NCI-H82 treated with DMSO at 0.1 percent for 48 hours (cell line): Measurements from ENCODE around the gene REPIN1.

Source experiments
- DNase-seq: peaks from one replicate; lab custom pipeline; 2025; ENCODE audit not compliant: unreplicated experiment; lab: John Stamatoyannopoulos, UW

Gene REPIN1

DNA sequence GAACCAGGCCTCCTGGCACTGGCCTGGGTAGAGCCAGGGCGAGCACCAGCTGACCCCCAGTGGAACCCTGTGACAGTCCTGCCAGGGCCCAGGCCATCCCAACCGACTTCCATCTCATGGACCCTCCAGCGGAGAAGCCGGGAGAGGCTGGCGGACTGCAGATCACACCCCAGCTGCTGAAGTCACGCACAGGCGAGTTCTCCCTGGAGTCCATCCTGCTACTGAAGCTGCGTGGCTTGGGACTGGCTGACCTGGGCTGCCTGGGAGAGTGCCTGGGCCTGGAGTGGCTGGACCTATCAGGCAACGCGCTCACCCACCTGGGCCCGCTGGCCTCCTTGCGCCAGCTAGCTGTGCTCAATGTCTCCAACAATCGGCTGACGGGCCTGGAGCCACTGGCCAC, 31.9 kb upstream of the REPIN1 start:
- no peak for DNase-seq

DNA sequence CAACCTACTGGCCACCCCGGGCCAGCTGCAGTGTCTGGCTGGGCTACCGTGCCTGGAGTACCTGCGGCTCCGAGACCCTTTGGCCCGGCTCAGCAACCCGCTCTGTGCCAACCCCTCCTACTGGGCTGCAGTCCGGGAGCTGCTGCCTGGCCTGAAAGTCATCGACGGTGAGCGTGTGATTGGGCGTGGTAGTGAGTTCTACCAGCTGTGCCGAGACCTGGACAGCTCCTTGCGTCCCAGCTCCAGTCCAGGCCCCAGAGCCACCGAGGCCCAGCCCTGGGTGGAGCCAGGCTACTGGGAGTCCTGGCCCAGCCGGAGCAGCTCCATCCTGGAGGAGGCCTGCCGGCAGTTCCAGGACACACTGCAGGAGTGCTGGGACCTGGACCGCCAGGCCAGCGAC, 31.4 kb upstream of the REPIN1 start:
- no peak for DNase-seq

DNA sequence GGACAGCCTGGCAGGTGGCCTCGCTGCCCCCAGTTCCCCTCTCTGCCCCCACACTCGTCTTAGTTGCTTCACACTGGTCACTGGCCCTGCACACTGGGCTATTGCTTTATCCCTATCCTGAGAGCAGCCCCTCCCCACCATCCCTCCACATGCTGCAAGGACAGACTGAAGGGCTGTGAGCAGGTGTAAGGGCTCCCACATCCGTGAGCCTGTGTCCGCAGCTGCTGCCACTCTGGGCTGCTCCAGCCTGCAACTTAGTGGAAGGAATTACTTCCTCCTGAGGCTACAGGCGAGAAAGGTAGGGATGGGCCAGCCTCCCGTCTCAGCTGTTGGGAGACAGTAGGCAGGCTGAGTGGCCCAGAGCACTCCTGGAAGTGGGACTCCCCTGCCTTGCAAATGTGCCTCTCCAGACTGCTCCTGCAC, 31.0 kb upstream of the REPIN1 start:
- DNase-seq, result no peak

DNA sequence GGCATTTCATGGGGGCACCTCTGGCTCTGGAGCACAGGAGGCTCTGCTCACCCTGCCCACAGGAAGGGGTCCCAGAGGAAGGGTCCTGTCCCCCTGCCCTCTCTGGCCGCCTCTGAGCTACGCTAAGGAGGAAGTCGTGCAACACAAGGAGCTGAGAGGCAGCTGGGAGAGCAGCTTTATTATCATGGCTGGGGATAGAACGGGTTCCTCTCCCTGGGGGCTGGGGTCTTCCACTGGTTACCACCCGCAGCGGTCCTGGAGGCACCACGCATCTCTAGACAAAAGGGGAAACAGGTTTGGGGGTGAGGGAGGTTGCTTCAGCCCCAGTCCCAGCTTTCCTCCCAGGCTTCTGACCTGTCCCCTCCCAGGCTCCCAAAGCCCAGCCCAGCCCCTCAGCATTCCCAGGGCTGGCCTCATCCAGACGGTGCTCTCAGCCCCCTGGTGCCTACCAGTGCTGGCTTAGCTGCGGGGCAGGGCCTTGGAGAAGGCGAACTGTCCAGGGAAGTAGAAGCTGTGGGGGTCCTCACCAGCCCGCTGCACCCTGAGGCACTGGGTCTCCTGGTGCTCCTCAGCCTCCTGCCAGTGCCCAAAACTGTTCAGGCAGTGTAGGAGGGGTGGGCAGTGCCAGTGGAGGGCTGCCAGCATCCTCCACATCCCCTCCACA, 30.3 kb upstream of the REPIN1 start:
- DNase-seq, result no peak

DNA sequence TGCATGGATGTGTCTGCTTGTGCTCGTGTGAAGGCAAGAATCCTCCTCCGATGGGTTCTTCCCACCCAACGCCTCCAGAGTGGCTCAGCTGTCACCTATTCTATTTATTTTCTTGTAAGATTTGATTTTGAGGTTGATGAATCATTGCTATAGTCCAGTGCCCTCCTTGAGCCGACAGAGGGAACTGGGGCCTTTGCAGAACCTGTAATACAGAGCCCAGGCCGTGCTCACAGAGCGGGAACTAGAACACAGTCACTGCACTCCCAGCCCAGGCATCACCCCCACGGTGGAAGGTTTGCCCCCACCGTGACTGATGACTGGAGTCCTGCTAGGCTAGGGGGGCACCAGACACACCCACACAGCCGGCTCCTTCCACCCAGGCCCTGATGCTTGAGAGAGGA, 29.2 kb upstream of the REPIN1 start:
- DNase-seq, result no peak

DNA sequence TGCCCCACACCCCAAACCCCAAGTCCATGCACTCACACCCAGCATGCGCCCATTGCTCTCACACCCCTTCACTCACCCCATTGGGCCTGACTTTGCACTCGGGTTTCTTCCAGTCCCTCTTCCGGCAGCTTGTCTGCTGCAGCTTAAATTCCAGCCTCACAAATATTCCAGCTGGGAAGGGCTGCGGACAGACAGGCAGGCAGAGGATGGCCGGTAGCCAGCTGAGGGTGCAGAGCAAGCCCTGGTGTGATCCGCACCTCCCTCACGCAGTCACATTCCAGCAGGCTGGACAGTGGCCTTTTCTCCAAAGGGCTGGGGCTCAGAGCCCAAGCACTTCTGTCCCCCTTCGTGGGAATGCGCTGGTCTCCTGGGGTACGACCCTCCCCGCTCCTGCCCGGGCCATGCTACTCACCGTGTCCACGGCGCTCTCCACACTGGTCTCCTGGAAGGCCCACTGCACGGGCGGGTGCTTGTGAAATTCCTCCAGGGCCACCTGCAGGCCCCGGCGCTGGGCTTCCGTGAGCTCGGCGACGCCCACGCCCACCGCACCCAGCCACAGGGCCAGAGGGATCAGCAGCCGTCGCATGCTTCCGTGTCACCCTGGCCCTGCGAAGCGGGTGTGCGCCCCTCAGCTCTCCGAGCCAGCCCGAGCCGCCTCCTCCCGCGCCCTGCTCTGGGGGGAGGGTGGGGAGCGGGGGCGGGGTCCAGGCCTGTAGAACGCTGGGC, 28.4 kb upstream of the REPIN1 start:
- no peak for DNase-seq

DNA sequence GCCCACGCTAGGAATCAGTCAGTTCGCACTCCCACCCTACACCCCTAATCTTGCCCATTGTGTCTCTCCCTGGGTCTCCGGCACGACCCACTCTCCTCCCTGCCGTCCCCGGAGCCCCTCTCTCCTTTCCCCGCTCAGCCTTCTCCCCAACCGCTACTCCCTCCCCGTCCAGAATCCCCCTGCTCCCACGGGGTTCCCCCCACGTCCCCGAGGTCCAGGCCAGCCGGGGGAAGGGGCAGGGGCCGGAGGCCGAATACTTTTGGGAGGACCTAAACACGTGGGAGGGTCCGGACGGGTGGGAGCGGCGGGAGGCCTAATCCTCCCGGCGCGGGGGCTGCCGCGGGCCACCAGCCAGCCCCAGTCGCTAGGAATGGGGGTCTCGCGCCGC, 27.8 kb upstream of the REPIN1 start:
- no peak for DNase-seq

DNA sequence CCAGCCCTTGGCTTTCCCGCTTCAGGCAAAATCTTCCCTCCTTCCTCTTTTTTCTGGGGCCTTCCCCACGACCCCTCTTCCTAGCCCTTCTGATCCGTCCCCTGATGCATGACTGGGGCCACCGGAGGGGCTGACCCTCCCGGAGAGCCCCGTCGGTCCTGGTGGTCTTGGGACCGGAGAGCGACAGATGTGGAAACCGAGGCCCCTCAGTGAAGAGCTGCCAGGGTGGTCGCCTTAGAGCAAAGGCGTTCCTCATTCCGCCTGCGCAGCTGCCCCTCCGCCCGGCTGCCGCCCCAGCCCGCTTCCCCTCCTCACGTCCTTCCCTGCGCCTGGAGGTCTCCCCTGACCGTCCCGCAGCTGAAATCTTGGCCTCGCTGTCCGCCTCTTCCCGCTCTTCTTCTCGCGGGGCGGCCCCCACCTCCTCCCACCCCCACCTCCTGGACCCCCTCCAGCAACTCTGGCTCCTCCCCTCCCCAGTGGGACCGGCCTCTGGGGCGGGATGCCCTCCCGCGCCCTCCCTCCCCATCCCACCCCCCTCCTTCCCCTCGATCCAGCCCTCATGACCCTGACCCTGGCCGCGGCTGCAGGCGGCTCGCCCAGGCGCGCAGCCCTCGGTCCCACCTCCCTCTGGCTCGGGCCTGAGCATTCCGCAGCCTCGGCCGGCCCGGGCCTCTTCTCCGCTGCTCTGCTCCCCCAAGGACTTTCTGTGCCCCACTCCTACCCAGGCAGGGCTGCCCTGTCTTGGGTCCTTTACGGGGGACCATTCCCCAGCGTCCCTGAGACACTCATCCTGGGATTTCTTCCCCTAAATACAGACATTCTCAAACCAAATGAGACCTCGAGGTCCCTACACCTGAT, 27.1 kb upstream of the REPIN1 start, which contains the start of gene RARRES2:
TSS of gene RARRES2 (minus strand) at position 367 of the 858 bp plus-strand sequence. CDS start 1,020 bp downstream, outside the sequence.
- DNase-seq, result no peak

DNA sequence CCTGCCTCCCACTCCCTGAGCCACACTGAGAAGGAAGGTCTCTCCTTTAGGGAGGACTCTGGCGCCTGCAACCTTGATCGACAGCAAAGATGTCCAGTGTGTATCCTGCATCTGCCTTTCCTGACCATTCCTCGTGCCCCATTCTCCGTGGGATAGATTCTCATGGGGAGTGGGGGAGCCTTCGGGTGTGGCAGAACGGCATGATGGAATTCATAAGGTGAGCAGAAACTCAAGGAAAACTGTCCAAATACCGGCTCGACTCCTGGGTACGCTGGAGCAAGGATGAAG, 26.6 kb upstream of the REPIN1 start:
- no peak for DNase-seq

DNA sequence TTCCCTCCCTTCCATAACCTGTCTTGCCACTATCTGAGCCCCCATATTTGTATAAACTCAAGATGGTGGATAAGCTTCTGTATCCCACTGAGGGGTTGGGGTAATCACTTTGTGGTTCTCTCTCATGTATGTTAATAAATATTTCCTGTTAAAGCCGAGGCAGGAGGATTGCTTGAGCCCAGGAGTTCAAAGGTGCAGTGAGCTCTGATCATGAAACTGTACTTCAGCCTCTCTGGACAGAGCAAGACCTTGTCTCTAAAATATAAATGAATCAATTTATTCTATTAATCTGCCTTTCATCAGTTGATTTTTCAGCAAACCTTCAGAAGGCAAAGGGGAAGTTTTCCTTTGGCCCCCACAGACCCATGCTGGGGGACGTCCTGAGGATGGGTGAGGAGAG, 25.4 kb upstream of the REPIN1 start:
- no peak for DNase-seq

DNA sequence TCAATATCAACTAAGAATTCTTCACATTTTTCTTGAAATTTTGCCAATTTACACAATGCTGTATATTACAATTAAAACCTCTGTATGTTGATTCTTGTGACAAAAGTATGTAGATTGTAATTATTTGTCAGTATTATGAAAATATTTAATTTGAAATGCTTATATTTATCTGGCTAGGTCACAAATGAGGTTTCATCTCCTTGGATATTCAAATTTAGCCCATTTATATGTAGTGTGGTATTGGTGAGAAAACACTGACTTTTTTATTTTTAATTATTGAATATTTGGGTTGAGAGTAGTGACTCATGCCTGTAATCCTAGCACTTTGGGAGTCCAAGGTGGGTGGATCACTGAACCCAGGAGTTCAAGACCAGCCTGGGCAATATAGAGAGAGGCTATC, 24.3 kb upstream of the REPIN1 start:
- DNase-seq, result no peak

DNA sequence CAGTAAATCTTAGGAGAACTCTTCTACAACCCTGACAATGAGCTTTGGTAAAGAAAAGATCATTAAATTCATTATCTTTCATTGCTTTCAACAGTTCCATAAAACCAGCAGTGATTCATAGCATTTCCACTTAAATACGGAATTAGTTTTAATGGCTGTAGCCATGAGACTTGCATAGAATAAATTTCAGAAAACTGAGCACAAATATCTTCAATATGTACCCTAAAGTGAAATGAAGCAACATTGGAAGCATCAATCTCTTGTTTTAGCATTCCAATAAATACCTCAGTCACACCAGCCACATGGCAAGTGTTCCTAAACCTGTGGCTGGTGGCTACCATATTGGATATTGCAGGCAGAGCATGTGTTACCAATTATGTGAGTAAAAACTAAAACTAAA, 23.6 kb upstream of the REPIN1 start:
- DNase-seq, result no peak

DNA sequence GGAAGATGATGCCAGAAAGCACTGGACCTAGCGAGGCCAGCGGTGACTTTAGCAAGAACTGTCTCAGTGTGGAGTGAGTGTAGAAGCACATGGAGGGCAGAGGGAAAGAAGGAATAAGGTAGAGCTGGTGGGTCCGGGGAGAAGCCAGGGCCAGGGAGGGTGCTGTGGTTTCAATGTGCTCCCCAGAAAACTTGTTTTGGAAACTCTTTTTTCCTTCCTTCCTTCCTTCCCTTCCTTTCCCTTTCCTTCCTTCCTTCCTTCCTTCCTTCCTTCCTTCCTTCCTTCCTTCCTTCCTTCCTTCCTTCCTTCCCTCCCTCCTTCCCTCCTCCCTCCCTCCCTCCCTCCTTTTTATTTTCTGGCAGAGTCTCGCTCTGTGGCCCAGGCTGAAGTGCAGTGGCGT, 21.7 kb upstream of the REPIN1 start:
- DNase-seq, result no peak

DNA sequence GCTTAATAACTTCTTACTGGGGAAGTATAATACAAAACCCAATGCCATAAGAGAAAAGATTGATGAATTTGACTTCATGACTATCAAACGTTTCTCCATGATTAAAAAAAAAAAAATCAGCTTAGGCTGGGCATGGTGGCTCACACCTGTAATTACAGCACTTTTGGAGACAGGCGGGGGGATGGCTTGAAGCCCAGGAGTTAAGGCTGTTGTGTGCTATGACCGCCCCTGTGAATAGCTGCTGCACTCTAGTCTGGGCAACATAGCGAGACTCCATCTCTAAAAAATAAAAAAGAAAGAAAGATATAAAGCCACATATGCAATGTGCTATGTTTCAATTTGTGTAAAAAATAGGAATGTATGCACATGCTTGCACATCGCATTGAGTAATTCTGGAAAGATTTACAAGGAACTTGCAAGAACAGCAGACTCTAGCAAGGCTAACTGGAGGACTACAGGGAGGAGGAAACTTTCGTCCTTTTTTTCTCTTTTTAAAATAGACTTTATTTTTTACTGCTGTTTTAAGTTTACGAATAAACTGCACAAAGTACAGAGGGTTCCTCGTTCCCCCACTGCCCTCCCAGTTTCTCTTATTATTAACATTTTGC, 16.9 kb upstream of the REPIN1 start:
- no peak for DNase-seq

DNA sequence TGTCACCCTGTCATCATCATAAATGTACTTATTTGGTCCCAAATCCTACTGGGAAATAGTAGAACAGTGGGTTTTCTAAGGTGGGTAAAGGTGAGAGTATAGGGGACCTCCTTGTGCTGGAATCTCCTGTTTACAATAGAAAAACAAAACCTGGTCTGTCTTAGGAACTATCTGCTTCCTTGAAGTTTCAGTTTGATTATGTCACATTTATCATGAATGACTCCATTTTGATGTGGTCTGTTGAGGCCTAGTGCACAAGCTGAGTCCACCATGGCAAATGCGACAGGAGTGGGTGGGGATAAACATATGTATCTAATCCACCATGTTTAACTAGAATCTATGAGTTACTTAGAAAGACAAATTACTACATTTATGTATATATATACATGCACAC, 13.0 kb upstream of the REPIN1 start:
- no peak for DNase-seq

DNA sequence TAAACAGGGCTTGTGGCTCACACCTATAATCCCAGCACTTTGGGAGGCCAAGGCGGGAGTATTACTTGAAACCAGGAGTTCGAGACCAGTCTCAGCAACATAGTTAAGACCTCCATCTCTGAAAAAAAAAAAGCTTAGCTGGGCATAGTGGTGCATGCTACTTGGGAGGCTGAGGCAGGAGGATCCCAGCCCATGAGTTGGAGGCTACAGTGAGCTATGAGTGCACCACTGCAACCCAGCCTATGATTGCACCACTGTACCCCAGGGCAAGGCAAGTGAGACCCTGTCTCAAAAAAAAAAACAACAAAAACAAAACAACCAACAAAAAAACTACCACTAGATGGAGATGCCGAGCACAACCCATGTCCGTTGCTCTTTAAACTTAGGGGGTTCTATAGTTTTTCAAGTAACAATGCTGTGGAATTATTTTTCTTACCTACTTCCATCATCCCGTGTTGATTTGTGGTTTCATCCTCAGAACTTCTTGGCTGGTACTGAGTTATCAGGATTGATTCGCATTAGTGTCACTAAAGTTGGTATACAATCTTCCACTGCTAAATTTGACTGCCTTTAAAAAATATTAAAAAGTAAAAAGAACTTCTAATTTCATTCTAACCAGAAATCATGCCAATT, 12.2 kb upstream of the REPIN1 start:
- DNase-seq, result peak; percentile 73

DNA sequence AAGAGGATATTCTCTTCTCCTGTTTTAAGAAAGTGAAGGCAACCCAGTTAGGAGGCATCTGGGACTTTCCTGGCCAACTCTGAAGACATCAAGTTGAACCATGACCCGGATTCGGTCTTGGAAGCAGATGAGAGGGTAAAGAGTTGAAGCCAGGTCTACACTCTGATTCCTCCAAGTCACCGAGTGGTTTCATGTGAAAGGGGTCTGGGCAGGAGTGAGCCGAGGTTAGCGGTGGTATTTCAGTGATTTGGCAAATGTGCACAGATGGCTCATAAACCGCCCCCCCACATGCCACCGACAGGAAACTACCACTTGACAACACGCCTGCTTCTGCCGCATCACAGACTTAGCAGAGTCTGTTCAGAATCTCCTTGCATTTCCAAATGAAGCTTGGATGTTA, 11.4 kb upstream of the REPIN1 start:
- DNase-seq, result peak; percentile 84

DNA sequence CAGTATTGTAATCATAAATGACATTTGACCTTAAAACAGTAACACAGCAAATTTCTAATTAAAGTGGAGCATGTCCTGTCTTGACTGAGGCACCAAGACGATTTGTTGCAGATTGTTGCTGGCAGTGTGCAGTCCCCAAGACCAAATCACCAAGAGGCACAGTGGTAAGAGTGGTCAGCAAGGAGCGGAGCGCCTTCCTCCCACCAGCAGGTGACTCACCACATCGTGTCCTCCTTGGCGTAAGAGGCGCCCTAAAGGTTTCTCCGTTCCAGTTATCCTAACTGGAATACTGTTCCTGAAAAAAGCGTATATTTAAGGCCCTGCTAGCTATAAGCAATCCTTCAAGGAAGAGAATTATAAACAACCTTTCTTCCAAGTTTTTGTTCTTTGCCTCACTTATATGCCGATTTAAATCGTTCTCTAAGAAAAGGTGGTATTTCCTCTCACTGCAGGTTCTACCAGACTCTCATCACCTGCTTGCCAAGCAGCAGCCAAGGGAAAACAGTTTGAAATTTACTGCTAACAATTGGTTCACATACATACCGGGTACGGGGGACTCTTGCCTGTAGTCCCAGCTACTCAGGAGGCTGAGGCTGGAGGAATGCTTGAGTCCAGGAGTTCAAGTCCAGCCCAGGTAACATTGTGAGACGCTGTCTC, 10.7 kb upstream of the REPIN1 start:
- no peak for DNase-seq

DNA sequence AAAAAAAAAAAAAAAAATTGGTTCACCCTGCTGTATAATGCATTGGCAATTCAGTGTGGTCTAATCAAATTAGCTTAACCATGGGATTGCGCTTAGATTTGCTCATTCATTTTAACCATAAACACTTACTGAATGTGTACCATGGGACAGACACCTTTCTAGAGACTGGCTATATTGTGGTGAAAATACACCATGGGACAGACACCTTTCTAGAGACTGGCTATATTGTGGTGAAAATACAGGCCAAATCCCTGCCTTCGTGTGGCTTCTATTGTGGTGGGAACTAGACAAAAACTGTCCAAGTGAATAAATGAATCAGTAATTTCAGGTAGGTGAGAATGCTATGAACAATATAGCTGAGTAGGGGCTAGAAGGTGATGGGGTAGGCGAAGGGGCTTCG, 10.2 kb upstream of the REPIN1 start:
- DNase-seq, result no peak

DNA sequence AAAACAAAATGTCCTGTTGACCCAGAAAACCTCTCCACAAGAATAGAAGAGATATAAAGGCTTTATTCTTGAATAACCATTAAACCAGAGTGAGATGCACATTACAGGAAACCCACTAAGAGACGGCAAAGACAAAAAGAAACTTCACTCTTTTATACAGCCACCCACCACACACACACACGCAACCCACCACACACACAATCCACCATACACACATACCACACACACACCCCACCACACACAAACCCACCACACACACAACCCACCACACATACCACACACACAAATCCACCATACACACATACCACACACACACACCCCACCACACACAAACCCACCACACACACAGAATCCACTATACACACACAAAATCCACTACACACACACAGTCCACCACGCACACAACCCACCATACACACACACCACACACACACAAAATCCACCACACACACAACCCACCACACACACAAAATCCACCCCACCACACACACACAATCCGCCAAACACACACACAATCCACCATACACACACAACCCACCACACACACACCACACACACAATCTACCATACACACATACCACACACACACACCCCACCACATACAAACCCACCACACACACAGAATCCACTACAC, 9.5 kb upstream of the REPIN1 start:
- no peak for DNase-seq
